GM04503 (cell line): ENCODE results near the gene AFF3.

ENCODE experiments used
- DNase-seq: peaks from one replicate; pipeline ENCODE4 v3.0.0-alpha.2; 2012; ENCODE audit warnings: low read depth

Gene AFF3

DNA sequence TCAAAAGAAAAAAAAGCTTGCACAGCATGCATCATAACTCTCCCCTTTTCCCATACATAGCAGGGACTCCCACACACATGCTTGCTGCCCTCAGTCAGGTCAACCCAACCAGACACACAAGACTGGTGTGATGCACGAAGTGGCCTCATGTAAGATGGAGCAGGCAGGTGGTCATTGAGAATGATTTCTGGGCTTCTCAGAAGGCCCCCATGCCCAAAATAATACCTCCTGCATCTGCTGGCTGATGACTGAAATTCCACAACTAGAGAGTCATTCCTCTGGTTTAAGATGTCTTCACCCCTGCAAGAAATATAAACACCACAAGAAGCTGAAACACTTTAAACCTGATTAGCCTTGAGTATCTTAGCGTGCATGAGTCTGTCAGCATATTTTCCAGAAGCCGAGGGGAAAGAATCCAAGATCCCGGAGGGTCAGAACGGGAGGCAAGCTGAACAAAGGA lies 131.1 kb downstream of the AFF3 start:
- DNase-seq = peak; percentile 87

DNA sequence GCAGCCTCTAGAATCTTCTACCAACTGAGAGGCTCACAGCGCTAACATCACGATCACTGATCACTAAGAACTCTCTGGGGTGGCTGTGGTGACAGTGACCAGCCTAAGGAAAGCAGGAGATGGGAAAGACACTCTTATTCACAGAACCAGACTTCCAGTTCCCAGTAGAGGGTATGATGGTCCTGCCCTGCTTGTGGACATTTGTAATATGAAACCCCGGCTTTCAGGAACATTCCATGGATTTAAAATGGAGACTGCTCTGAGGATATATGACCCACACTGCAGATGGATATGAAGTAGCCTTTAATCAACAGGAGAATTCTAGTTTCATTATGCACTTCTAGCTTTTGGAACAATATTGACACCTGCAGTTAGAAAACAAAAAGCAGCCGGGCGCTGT lies 131.8 kb downstream of the AFF3 start:
- DNase-seq = no peak

DNA sequence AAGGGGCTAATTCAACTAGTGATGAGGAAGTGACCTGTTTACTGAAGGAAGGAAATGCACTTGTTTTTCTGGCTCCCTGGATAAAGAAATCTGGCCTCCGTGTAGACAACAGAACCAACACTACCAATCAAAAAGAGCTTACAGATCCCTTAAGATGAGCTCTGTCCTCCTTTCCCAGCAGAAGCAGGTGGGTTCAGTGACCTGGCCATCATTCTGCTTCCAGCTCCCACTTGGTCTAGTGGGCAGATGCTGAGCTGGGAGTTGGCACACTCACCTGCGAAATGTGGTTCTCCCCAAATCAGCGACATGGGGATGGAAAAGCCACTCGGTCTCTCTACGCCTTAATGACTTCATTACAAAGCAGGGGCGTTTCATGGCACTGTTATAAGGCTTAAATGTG lies 132.6 kb downstream of the AFF3 start:
- no peak for DNase-seq

DNA sequence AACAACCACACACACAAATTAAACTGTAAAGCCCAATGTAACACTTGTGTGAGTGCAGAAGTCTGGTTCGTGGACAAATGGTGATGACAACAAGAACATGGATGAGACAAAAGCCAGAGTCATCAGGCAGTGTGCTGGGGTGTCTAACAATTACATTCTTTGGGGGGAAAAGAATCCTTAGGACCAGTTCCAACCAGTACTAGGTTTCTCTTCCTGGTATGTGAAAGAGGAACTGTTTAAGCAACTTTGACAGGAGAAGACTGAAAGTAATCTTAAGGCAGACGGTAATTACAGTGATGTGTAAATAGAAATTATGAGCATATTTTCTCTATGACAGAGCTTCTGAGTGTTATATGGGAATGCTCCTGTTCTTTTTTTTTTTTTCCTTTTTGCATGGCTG lies 133.4 kb downstream of the AFF3 start:
- peak; percentile 93 for DNase-seq

DNA sequence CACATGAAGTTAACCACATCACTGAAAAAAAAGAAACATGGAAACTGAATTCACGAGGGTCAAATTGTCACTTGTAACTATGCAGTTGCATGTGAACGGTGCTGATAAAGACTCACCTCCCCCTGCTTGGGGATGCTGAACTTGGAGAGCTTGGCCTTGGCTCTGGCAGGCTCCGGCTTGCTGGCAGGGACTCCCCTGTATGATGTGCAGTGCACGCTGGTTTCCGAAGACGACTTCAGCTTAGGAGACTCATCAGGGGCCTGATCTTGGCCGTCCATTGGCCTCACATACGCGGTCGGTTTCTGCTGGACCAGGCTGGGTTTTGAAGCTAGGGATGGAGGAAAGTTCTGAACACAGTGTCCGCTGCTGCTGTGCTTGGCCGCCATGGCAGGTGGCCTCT lies 135.9 kb downstream of the AFF3 start:
- DNase-seq = no peak

DNA sequence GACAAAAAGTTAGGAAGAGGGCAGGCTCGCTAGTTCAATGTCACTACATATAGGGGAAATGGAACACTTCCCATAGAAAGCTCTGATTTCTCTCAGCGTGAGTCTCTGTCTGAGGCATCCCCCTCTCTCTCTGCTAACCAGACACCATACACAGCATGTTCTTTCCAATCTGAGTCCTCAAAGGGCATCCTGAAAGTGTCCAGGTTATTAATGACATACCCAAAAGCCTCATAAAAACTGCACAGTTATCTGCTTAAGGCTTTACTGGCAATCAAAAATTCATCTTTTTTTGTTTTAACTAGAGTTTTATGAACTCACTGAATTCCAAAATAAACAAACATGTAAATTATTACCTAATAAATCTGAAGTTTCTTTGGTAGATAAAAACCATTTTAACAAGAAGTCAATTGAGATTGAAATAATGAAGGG lies 137.4 kb downstream of the AFF3 start:
- DNase-seq = no peak

DNA sequence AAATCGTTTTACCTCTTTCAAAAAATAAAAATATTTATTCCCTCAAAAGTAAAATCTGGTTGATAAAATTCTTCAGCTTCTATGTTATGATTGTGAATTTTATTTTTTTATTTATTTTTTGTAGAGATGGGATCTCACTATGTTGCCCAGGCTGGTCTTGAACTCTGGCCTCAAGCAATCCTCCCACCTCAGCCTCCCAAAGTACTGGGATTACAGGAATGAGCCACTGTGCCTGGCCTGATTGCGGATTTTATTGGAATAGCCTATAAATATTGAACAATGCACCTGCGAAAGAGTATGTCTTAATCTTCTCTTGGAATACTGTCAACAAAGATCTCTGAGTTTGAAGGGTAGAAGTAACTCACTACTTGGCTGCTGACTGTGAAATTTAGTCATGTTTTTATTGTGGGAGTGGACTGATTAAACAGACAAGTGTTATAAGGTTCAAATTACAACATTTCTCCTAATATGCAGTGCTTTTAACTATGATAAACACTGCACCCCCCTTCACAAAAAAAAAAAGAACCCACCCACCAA lies 138.0 kb downstream of the AFF3 start:
- no peak for DNase-seq

DNA sequence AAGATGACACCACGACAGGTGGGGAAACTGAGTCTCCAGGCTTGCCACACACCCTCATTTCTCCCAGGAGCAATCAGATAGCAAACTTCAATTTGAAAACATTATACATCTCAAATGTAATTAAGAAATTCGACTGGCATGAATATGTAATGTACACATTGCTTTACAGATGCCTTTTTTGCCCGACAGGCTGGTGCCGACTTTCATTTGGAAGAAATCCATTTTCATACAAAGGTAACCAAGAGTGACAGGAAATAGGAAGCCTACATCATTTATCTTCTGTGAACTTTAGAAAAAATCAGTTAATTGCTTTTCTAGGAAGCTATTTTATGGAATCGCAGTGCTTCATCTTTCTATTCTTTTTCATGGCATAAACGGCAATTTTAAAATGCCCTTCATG lies 140.3 kb downstream of the AFF3 start:
- no peak for DNase-seq

DNA sequence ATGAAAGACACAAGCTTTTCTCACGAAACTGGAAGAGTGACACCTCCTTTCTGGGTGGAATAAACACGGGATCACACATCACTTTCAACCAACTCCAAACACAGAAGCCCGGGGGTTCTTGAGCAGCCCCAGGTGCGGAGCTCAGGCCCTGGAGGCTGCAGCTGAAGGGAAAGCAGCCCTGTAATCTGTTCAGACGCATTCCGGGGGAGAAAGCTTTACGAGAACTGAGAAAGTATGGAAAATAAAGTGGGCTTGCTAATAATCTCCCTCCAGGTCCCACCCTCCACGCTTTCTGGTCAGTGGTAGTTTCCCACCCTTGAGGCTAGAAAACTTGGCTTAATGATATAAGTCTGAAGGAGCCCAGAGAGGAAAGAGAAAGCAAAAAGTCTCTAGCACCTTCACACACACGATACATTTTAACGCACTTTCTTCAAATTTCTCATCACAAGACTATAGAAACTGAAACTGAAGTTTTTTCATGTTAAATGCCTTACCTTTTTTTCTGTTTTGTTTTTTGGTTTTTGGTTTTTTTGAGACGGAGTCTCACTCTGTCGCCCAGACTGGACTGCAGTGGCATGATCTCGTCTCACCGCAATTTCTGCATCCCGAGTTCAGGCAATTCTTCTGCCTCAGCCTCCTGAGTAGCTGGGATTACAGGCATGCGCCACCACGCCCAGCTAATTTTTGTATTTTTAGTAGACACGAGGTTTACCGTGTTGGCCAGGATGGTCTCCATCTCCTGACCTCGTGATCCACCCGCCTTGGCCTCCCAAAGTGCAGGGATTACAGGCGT lies 141.3 kb downstream of the AFF3 start:
- DNase-seq = no peak

DNA sequence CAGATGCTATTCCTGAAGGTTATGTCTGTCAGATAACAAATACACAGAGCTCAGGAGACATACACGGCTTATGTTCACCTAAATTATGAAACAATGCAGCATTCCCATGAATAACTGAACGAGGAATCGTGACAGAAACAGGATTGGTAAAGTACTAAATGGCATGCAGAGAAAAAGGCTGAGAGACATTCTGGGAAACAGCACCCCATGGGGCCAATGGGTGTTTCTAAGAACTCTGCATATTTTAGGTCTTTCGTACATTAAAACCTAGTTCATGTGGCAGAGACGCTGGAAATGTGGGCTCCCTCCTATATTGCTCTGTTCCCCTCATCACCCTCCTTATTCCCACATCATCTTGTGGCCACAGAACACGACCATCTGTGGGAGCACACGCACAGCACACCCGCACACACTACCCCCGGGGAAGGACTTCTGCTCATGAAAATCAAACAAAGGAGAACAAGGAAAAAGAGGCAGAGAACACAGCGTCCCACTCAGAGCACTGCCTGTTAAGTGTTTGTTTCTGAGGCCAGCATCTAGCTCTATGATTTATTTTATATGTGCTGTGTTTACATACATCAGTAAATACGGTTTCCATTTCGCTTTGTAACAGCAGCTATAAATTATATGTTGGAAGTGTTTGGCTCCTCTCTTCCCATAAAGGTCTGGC lies 143.6 kb downstream of the AFF3 start:
- no peak for DNase-seq

DNA sequence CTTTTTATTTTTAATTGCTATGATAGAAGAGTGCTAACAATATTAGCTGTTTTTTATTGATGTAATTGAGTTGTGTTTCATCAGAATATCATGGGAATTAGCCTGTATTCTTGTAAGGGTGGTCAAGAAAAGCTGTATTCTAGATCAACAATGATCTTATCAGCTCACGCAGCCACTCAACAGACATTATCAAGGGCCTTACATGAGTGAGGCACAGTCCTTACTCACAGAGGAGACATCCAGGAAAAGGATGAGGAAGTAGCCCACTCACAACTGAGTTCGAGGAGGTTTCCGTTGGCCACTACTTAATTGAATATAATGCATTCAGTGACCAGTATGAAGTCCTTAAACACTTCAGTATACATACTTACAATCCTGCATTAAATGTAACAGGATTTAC lies 152.5 kb downstream of the AFF3 start:
- no peak for DNase-seq

DNA sequence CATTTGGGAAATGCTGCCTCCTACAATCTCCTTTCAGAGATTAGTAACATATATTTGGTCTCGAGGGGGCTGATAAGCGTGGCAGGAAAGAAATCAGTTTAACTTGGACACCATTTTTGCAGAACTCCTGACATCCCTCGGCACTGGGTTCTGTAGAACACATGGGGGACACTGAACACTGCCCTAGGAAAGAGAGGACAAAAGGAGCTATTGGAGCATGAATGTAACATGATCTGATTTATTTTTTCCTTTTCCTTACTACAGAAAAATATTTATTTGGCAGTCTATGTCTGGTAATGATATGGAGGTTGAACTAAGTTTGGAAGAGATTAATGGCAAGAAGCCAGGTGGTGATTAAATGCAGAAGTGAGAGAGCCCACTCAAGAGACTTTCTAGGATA lies 153.8 kb downstream of the AFF3 start:
- no peak for DNase-seq

DNA sequence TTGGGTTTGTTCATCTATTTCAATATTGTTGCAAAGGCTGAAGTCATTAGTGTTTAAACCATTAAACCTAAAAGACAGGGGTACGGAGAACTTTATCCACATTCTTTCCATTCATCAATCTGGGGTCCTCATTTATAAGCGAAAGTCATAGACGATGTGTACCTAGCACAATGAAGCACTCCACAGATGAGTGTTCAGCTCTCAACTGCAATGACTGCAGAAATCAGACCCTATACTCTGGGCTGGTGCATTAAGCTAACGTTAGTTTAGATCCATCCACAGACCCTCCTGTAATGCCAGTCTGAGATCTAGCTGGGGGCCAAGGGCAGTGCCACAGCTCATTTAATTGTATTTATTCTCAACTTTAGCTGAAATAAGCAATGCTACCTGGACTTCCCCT lies 155.2 kb downstream of the AFF3 start:
- no peak for DNase-seq

DNA sequence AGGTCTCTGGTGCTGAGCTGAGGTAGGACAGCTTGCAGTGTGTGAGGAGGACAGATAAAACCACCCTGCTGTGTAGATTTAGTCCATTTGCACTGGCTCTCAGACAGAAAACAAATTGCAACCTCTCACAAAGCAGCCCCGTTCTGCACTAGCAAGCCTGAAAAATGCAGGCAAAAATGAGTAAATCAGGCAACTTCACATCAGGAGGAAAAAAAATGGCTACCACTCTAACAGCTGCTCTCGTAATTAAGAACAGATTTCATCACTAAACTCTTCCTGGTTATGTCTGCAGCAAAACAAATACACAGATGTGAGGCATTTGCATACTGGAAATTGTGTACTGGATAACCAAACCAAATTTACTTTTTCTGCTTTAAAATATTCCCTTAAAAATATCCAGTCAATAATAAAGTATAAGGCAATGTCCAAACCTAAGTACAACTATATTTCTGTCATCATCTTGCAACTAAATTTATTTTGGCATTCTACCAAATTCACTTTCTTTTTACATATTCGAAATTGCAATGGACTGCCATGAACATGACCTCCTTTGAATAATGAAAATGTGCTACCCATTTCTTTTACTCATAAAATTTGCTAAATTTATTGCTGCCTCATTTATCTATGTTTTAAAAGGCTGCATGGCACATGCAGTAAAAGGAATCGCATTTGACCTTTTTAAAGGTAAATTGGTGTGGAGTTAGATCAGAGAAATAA lies 157.4 kb downstream of the AFF3 start:
- DNase-seq = peak; percentile 59

DNA sequence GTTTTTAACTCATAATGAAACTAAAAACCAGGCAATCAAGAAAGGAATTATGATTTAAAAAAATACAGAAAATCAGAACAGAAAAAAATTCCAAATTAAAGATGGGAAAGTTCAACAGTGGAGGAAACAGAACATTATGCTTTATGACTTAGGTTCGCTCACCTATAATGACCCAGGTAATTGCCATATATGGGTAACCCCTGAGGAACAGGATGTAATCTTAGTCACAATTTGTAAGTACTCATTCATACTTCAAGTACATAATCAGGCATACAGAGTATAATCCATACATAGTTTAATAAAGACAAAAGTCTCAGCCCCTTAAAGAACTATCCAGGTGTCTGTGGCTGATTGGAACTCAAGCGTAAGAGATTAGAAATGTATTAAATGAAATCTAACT lies 159.6 kb downstream of the AFF3 start:
- no peak for DNase-seq

DNA sequence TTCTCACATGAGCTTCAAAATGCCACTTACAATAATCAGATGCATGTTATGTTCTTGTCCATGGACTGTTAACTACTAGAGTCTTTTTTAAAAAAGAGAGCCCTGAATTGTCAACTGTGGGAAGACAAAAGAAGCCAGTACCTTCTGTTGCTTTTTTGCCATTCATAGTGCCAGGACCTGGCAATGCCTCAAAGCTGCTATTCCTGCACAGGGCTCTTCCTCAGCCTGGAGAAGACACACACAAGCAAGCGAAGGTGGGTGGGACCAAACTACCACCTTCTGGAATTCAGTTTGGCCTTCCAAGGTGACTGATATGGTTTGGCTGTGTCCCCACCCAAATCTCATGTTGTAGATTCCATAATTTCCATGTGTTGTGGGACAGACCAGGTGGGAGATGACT lies 160.6 kb downstream of the AFF3 start:
- DNase-seq = no peak

DNA sequence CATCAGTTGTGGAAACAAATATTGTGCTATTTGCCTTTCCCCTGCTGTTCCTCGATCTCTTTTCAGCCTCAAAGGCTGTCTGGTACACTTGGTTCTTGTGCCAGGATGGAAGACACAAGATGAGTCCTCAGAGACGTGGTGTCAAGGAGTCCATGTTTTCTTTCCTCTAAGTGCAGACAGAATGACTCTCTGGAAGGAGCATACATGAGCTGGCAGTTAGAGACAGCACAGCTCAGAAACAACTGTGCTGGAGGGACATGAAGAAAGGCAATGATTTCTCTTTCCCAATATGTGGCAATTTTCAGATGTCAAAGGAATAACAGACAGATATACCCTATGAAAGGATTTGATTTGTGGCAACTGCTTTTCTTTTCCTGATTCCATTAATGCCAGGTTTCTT lies 162.2 kb downstream of the AFF3 start:
- no peak for DNase-seq

DNA sequence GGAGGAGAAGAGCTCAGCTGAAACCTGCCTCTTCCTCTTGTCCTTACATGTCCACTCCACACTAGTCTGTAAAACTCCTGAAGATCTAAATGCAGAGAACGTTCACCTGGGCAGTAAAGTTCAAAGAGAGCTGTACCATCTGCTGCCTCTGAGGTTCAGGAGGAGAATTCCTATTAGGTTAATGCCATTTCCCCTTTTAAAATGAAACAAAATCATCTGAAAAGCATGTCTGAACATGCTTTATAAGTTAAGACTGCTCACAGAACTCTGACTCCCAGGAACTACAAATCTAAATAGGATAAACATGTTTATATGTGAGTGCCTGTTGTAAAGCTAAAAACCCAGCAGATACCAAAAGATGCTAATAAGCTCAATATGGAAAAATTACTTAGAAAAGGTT lies 164.4 kb downstream of the AFF3 start:
- DNase-seq = no peak

DNA sequence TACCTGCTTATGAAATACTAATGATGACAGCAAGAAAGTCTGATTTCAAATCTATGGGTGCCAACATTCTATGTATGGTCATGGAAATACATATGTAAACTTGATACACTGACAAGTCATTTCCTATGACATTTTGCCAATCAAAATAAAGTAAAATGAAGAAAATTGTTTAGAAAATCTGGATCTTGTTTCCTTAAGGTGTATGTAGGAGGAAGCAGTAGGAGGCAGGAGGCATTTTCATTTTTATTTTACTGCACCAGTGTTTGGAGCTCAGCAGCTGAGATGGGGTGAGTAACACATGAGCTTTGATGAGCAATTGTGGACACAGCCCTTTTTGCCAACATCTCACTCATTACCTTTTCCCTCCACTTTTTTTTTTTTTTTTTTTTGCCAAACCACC lies 167.0 kb downstream of the AFF3 start:
- no peak for DNase-seq

DNA sequence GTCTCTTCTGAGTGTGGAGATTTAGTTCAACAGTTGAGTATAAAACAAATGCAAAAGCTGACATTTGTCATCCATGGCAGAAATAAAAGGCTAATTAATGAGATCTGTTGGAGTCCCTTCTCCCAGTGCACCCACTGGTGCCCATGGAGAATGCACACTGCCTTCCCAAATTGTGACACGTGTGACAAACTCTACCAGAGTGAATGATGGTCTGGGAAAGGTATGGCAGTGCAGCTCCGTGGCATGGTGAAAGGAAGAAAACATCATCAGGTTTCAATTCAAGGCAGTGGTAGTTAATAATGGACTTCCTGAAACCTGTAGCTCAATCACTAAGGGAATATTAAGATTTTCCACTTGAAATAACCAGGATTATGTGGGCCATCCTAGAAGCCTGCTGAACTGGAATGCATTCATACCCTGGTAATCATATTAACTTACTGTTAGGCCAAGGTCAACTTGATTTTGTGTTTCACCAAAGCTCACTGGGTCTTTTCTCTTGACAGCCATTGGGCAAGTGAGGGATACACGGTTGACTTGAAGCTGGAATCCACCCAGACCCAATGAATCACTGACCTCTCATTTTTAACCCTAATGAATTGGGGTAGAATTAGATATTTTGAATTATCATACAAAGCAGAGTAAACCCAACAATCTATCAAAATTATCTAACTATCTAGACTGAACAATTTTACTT lies 167.6 kb downstream of the AFF3 start:
- no peak for DNase-seq

DNA sequence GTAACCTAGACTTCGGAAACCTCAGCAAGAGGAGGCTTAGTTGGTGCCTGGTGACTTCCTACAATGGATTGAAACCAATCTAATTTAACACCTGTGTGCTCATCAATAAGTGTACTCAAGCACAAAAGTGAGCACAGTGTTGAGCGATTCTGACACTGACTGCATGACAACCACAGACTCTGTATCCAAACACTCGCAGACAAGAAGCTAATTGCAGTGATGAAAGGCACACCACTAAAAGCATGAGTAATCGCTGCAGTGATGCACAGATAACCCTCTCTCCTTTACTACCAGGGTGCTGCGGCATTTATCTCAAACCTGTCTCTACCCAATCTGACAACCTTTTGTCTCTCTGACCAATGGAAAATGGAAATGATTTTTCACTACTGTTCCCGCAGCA lies 168.1 kb downstream of the AFF3 start:
- no peak for DNase-seq

DNA sequence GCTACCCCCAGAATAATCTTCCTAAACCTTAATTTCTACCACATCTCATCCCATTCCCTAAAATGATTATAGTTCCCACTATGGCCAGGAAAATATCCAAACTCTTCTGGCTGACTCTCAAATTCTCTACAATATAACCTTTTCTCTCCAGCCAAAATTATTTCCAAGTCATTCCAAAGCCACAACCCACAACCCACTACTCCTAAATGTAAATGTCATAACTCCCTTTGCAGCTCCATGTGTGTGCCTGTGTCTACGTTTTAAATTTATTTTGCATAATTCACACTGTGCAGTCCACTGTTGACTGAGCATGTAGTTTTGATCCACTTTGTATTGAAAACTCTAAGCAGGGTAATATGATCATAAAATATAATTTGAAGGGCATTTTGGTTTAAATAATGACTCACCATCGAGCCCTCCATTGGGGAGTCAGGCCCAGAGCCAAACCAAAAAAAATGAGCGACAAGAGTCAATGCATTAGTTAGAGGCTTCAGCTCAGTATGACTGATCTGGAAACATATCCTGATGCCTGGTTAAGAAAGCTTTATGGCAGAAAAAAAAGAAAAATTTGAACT lies 171.0 kb downstream of the AFF3 start:
- DNase-seq = no peak
